Stimulated activated CD8-positive, alpha-beta memory T cell treated with anti-CD3 and anti-CD28 coated beads, Interleukin-12 subunit alpha, Interleukin-12 subunit beta, amount 100 ng/mL, for 1 hour (primary cell): ENCODE results near the gene TSC22D2.
"Not testable (repeated sequence)": the region's sequence is repeated elsewhere in the genome, so short reads cannot be mapped to it uniquely, and the experiment has no call there.

Source experiments
- DNase-seq: peaks from one replicate; pipeline ENCODE4 v3.0.0-alpha.2; 2020; ENCODE audit warnings: low read depth

TSC22D2 gene

DNA sequence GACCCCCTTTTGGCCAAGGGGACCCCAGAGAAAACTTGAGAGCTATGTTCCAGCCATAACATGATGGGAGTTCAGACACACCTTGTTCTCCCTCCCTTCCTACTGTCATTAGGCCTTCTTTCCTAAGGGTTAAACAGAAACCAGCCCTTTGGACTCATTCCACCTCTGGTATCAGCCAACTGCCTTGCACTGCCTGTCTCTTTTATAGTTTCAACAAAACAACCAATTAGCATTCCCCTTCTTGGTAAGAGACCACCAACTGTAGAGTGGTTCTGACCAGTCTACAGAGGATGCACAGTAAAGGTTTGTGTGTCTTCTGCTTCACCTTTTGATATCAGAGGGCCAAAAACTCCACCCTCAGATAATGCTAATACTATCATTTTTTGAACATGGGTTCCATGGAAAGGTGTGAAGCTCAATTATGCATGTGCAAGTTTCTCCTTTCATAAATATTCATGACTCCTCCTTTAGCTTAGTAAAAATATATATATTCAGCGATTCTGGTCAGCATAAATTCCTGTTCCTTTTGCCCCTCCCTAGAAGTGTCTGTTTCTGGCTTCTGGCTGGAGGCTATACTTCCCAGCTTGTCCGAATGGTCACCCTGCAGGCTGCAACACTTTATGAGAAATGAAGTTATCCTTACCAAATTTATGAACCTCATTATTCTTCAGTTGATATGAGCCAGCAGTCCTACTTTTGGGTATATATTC lies 82.3 kb downstream of the TSC22D2 start:
- DNase-seq = no peak

DNA sequence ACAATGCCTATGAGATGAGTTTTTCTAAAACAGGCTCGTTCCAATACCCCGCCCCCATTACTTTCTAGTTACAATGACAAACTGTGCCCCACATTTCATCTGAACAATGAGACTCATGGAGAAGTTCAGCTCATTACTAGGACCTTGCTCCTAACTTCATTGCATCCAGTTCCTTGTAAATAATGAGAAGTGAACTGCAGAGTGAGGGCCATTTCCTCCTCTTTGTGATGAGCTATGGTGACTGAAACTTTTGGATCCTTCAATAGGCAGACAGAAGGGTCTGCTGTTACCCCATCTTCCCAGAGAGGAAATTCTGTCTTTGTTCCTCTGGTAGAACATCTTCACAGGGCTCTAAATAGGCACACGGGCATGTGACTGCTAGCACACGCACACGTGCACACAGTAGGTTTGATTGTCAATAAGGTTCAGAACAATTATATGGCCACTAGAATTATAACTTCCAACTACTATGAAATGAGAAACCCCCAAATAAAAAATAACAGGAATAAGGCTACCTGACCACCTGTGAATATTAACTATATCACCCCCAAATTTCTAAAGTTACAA lies 86.4 kb downstream of the TSC22D2 start:
- no peak for DNase-seq

DNA sequence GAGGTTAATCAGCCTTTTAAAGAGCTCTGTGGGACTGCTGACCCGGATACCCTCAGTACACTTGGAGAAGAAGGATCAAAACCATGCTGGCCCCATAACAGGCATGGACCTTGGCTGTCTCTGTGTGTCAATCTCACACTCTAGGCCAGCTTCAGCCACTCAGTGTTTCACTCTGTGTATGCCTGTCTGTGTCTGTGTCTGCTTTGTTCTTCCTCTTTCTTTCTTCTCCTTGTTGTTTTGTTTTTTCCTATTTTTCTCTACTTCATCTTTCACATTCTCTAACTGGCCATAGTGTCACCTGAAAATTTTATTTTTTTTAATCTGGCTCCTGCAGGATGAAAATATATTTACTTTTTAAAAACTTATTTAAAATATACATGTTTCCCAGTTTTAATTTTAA lies 87.1 kb downstream of the TSC22D2 start:
- no peak for DNase-seq

DNA sequence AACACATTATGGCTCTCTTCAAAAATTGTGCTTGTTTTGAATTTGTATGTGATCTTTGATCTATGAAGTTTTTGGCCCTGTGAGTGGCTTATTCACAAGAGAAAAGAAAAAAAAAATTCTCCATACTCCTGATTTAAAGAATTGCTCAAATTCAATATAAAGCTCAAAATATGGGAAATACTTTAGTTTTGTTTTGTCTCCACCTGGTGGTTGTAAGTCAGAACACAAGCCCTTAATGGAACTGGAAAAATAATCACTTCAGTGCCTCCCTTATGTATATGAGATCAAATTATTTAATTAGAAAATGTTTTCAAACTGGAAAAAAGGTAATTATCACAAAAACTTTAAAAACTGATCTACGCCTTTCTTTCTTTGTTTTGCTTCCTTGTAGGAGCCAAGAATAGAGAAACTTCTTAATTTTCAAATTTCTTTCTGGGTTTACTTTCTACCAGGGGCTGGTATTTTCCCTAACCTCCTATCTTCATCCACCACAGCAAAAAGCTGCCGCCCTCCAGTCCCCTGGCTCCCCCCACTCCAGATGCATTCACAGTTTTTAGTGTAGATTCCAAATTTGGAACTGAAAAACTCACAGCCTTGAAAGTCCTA lies 87.6 kb downstream of the TSC22D2 start:
- DNase-seq = no peak

DNA sequence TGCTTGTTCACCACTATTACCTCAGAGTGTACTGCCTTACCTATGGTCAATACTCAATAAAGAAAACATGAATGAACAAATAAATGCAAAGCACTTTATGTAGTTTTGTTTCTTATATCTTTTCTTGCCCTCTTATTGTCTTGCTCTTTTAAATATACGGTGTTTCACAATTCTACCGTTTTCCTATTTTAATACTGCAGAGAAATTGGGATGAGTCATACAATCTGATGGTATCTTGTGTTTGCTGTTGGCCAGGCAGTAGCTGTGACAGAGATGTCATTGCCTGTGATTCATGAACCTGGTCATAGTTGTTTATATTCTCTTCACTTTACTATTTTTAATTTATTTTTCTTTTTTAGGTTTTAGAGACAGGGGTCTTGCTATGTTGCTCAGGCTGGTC lies 89.9 kb downstream of the TSC22D2 start:
- DNase-seq = no peak

DNA sequence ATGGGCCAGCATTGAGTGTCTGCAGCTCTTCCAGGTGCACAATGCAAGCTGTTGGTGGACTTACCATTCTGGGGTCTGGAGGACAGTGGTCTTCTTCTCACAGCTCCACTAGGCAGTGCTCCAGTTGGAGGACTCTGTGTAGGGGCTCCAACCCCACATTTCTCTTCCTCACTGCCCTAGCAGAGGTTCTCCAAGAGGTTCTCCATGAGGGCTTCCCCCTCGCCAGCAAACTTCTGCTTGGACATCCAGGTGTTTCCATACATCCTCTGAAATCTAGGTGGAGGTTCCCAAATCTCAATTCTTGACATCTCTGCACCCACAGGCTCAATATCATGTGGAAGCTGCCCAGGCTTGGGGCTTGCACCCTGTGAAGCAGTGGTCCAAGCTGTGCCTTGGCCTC lies 92.9 kb downstream of the TSC22D2 start:
- not testable (repeated sequence) for DNase-seq

DNA sequence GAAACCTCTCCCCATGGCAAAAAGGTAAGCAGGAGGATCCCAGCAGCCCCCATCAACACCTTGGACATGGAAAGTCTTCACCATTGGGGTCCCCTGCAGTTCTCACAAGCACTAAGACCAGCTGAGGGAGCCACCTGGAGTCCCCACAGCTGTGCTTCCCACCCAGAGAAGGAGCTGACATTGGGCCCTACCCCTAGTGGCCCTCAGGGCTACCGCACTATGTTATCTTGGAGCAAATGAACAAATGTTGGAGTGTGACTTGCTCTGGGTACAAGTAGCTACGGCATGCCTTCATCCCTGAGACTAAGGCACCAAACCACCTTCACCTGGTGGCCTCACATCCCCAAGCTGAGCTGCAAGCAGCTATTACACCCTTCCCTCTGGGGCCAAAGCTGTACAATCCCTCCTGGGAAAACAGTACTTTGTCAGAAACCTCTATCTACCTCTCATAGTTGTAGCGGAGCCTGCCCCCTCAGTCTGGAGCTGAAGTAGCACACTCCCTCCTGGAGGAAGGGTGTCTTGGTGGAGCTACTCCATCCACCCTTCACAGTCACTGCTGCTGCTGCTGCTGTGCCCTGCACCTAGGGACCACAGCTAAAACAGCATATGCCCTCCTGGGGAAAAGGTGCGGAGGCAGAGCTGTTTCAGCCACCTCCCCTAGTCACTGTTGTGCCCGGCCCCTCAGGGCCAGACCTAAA lies 95.5 kb downstream of the TSC22D2 start:
- DNase-seq = no peak

DNA sequence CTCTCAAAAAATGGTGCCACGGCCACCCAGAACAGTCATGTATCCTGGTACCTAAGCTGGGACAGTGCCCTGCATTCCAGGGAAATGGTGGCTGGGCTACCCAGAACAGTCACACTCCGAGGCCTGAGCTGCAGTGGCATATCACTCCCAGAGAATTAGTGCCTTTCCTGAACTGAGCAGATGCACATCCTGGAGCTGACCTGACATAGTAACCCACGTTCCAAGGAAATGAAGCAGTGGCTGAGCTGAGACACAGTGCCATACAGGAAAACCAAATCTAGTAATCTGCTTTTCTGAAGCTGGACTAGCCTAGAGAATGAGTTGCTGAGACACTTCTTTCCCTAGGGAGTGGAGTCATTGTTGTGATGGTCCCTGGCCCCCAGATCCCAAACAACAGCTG lies 96.4 kb downstream of the TSC22D2 start:
- DNase-seq = no peak

DNA sequence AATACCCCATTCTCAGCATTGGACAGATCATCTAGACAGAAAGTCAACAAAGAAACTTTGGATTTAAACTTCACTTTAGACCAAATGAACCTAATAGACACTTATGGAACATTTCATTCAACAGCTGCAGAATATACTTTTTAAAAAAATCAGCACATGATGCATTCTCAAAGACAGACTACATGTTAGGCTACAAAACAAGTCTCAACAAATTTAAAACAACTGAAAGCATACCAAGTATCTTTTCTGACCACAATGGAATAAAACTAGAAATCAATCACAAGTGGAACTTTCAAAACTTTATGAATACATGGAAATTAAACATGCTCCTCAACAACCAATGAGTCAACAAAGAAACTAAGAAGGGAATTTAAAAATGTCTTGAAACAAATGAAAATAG lies 100.3 kb downstream of the TSC22D2 start:
- DNase-seq = no peak

DNA sequence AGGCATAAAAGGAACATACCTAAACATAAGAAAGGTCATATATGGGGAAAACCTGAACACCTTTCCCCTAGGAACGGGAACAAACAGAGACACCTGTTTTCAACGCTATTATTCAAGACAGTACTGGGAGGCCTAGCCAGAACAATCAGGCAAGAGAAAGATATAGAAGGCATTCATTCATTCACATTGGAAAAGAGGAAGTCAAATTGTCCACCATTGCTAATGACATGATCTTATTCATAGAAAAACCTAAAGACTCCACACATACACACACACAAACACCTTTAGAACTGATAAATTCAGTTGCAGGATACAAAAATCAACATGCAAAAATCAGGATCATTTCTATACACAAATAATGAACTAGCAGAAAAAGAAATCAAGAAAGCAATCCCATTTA lies 101.7 kb downstream of the TSC22D2 start:
- DNase-seq = no peak

DNA sequence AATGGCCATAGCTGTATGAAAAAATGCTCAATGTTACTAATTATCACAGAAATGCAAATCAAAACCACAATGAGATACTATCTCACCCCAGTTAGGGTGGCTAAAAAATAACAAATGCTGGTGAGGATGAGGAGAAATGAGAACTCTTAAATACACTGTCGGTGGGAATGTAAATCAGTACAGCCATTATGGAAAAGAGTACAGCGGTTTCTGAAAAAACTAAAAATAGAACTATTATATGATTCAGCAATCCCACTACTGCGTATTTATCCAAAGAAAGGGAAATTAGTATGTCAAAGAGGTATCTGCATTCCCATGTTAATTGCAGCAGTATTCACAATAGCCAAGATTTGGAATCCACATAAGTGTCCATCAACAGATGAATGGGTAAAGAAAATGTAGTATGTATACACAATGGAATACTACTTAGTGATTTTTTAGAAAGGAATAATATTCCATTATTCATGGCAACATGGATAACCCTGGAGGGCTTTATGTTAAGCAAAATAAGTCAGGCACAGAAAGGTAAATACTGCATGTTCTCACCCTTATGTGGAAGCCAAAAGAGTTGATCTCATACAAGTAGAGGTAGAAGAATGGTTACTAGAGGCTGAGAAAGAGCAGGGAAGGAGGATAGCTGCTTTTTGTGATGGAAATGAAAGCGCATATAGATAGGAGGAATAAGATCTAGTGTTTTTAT lies 103.2 kb downstream of the TSC22D2 start:
- DNase-seq = no peak

DNA sequence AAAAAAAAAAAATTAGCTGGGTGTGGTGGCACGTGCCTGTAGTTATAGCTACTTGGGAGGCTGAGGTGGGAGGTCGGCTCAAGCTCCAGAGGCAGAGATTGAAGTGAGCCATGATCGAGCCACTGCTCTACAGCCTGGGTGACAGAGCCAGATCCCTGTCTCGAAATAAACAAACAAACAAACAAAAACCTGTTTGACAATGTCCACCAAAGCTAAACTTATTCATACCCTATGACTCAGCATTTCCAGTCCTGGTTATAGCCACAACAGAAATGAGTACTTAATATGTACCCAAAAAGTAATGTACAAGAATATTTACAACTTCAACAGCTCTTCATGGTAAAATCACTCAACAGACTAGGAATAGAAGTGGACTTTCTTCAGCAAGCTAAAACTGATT lies 107.1 kb downstream of the TSC22D2 start:
- no peak for DNase-seq
